ENCODE measurements around the gene SPG21.

SPG21 gene

DNA sequence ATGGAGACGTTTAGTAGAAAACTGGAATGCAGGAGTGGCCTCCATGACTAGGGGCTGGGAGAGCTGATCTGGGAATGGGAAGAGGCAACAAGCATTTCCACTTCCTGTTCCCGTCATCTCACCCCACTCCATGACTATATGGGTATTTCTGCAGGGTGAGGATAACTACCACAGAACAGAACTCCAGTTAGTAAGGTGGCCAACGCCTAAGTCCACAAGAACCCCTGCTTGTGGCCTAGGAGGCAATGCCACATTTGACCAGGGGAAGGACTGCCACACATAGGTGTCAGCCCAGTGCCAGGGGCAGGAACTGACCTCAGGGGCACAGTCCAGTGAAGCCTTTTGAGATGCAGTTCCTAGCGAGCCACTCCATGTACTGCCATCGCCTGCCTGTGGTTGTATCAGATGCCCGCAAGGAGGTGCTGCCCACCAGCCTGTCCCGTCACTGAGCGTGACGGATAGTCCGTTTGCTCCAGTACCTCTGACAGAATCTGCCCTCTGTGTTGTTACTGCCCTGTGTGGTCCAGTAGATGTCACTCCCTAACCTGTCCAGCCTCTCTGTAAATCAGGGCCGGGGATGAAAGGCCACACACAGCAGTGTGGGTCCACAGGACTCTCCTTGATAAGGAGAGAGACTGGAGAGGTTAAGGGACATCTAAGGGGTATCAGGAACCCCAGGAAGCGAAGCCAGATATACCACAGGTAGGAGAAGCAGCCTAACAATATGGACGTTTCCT is 43.3 kb upstream of the SPG21 start:
- no peak overlapping the region for H3K4me3 ChIP-seq (ENCODE audit: low read depth, low read length)
- DNase-seq (ENCODE audit: low read depth), result no peak
- TF ChIP-seq, protein P1, sequence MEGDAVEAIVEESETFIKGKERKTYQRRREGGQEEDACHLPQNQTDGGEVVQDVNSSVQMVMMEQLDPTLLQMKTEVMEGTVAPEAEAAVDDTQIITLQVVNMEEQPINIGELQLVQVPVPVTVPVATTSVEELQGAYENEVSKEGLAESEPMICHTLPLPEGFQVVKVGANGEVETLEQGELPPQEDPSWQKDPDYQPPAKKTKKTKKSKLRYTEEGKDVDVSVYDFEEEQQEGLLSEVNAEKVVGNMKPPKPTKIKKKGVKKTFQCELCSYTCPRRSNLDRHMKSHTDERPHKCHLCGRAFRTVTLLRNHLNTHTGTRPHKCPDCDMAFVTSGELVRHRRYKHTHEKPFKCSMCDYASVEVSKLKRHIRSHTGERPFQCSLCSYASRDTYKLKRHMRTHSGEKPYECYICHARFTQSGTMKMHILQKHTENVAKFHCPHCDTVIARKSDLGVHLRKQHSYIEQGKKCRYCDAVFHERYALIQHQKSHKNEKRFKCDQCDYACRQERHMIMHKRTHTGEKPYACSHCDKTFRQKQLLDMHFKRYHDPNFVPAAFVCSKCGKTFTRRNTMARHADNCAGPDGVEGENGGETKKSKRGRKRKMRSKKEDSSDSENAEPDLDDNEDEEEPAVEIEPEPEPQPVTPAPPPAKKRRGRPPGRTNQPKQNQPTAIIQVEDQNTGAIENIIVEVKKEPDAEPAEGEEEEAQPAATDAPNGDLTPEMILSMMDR (IDR thresholded peaks at IDR 0.05; ENCODE audit: low read depth, low read length, missing control alignments), result peak; percentile 87

DNA sequence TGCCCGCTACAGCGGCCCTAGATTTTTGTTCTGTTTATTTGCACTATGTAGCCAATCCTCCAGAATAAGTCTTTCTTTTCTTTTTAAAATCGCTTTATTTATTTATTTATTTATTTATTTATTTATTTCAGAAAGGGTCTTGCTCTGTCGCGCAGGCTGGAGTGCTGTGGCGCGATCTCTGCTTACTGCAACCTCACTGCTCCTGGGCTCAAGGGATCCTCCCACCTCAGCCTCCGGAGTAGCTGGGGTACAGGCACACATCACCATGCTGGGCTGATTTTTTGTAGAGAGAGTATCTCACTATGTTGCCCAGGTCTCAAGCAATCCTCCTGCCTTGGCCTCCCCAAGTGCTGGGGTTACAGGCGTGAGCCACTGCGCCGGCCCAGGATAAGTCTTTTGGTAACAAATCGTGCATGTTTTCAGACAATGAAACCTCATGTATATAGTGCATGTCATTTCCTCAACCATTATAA is 40.1 kb upstream of the SPG21 start:
- no peak for DNase-seq (ENCODE audit: low read depth)
- TF ChIP-seq, protein P1 (IDR thresholded peaks at IDR 0.05; ENCODE audit: low read depth, low read length, missing control alignments), result no peak
- H3K4me3 ChIP-seq (ENCODE audit: low read depth, low read length), result peak overlapping the region; percentile 91; the same call in 1 of the 2 replicates

DNA sequence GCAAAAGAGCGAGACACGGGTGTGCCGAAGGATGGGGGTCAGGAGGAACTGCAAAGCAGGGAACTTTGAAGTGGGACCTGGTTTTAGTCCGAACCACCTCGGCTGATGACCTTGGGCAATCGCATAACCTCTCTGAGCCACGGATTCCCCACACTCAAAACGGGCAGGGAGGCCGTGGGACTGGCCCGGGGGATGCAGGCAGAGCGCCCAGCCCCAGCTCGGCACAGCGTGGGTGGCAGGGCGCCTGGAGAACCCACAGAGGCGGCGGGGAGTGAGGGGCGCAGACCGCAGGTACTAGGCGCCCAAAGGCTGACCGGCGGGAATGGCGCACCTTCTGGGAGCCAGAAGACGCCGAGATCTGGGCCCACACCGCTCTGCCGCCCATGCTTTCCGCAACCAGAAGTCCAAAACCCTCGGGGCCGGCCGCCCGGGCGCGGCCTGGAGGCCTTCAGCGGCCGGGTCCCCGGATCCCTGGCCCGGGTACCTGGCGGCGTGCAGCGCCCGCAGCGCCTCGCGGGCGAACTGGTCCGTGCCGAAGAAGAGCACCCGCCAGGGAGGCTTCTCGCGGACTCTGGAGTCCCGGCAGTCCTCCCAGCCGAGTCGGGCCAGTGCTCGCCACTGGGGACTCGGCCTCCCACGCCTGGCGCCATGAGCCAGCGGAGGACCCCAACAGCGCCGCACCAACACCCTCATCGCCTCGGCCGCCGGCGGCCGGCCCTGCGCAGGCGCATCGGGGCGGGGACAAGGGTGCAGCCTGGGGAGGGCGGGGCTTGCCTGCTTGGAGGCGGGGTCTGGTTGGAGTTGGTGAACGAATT is 39.4 kb upstream of the SPG21 start, which contains the start of gene MTFMT:
TSS of gene MTFMT (minus strand) at position 719 of the 815 bp plus-strand sequence. CDS start at position 693, 26 bp downstream.
- TF ChIP-seq, protein P1 (IDR thresholded peaks at IDR 0.05; ENCODE audit: low read depth, low read length, missing control alignments), result peak; percentile 3
- H3K4me3 ChIP-seq (ENCODE audit: low read depth, low read length), result peak within 1 kb of the TSS; percentile 91
- DNase-seq (ENCODE audit: low read depth), result no peak

DNA sequence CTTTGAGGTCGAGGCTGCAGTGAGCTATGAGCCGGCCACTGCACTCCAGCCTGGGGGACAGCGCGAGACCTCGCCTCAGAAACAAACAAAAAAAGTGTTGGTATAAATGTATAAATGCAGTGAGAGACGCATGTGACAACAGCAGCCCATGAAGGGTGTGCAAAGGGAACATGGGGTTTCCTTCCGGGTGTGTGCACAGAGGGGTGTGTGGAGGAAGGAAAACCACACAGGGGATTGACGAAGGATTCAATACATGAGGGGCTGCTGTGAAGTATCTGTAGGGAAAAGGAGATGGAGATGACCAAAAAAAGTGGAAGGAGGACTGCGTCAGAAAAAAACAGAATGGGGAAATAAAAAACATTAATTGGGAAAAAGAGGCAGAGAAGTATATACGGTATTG is 38.6 kb upstream of the SPG21 start:
- DNase-seq (ENCODE audit: low read depth), result no peak
- TF ChIP-seq, protein P1 (IDR thresholded peaks at IDR 0.05; ENCODE audit: low read depth, low read length, missing control alignments), result no peak
- H3K4me3 ChIP-seq (ENCODE audit: low read depth, low read length), result peak overlapping the region; percentile 91

DNA sequence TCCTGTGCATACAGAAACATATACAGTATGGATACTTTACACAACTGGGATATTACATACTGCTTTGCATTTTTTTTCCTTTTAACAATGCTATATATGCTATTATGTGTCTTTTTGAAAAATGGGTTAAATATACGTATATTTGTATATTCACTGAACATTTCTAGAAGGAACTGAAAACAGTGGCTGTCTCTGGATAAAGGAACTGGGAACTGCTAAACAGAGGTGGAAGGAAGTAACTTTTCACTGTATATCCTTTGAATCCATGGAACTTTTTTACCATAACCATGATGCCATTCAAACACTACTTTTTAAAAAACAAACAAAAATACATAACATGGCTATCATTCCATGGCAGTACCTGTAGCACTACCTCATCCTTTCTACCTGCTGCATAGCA is 37.9 kb upstream of the SPG21 start:
- TF ChIP-seq, protein P1 (IDR thresholded peaks at IDR 0.05; ENCODE audit: low read depth, low read length, missing control alignments), result no peak
- no peak for DNase-seq (ENCODE audit: low read depth)
- no peak overlapping the region; the same call in 1 of the 2 replicates for H3K4me3 ChIP-seq (ENCODE audit: low read depth, low read length)

DNA sequence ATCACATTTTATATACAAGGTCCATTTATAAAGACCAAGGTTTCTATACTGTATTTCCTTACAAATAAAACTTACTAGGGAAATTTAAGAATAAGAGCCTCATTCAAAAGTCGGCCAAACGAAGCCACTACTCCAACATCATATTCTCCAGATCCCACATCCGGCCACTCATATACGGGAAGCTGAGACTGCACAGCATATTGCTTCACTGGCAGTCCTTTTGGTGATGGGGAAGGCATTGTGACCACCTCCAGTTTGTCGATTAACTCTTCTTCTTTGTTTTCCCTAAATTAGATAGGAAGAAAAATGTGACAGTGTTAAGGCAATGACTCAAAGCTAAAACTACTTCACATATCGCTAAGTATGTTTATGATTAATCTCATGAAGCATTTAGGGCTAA is 37.0 kb upstream of the SPG21 start:
- TF ChIP-seq, protein P1 (IDR thresholded peaks at IDR 0.05; ENCODE audit: low read depth, low read length, missing control alignments), result no peak
- no peak overlapping the region for H3K4me3 ChIP-seq (ENCODE audit: low read depth, low read length)
- no peak for DNase-seq (ENCODE audit: low read depth)
